Left hindlimb (tissue), 1 donor: ENCODE results near the gene APOA4.
A peak's percentile ranks its signal among the peaks of the same experiment; 100 is the strongest.
"Not testable (repeated sequence)": the region's sequence is repeated elsewhere in the genome, so short reads cannot be mapped to it uniquely, and the experiment has no call there.

Experiments used
- DNase-seq: peaks from one replicate; pipeline ENCODE4 v3.0.0-alpha.2; 2018

Gene APOA4

GRCh38 chr11:116847612-116848011 is 24.5 kb upstream of the APOA4 start:
- no peak for DNase-seq

GRCh38 chr11:116844722-116845121 is 21.6 kb upstream of the APOA4 start:
- DNase-seq, result no peak

- no peak for DNase-seq
Measured at GRCh38 chr11:116843661-116844060, 20.6 kb upstream of the APOA4 start.

GRCh38 chr11:116842909-116843308 is 19.8 kb upstream of the APOA4 start:
- no peak for DNase-seq

- no peak for DNase-seq
Measured at GRCh38 chr11:116842117-116842516, 19.0 kb upstream of the APOA4 start.

- DNase-seq, result no peak
Measured at GRCh38 chr11:116840746-116841296, 17.7 kb upstream of the APOA4 start.

- no peak for DNase-seq
Measured at GRCh38 chr11:116840224-116840745, 17.2 kb upstream of the APOA4 start.

- DNase-seq, result peak; percentile 19
Measured at GRCh38 chr11:116838321-116839084, 15.4 kb upstream of the APOA4 start.

- DNase-seq, result peak; percentile 30
Measured at GRCh38 chr11:116837231-116838091, 14.4 kb upstream of the APOA4 start, which contains the start of gene APOA1. Gene APOA1, minus strand, starts transcription at chr11:116837622. Its CDS starts 235 bp downstream, at chr11:116837387.

GRCh38 chr11:116836632-116836991 is 13.5 kb upstream of the APOA4 start:
- DNase-seq, result no peak

GRCh38 chr11:116835791-116836631 is 12.9 kb upstream of the APOA4 start:
- peak; percentile 92 for DNase-seq

- no peak for DNase-seq
Measured at GRCh38 chr11:116835042-116835772, 12.1 kb upstream of the APOA4 start.

- DNase-seq, result not testable (repeated sequence)
Measured at GRCh38 chr11:116834535-116835041, 11.5 kb upstream of the APOA4 start.

- DNase-seq, result no peak
Measured at GRCh38 chr11:116833816-116834534, 10.9 kb upstream of the APOA4 start.

GRCh38 chr11:116833491-116833815 is 10.3 kb upstream of the APOA4 start:
- DNase-seq, result no peak

- DNase-seq, result no peak
Measured at GRCh38 chr11:116832350-116833290, 9.5 kb upstream of the APOA4 start.

GRCh38 chr11:116831790-116832349 is 8.8 kb upstream of the APOA4 start:
- DNase-seq, result no peak

- no peak for DNase-seq
Measured at GRCh38 chr11:116830184-116830912, 7.2 kb upstream of the APOA4 start.
